ENCODE data around the gene MTCL3.
A peak's percentile ranks its signal among the peaks of the same experiment; 100 is the strongest.

MTCL3 gene

GRCh38 chr6:127520066-127520465 lies 931 bp upstream of the MTCL3 start:
- intact Hi-C loops (cut with micrococcal nuclease) = no loop called here
- peaks cover 13% of the 10 kb centered on the region for H3K4me1 ChIP-seq (ENCODE audit: control insufficient read depth, insufficient read depth, low read length)
- H3K27ac ChIP-seq (ENCODE audit: low read length) = no peak overlapping the region
- no peak overlapping the region for H3K4me3 ChIP-seq (ENCODE audit: low read length)
- DNase-seq = peak in 1 of 2 donors; percentile 46
- H3K27me3 ChIP-seq (ENCODE audit: control insufficient read depth, insufficient read depth, low read length) = peaks cover 57% of the 10 kb centered on the region
- H3K36me3 Mint-ChIP-seq = no peaks in the 10 kb centered on the region
- H3K9me3 ChIP-seq (ENCODE audit: control insufficient read depth, insufficient read depth, low read length) = peaks cover 5% of the 10 kb centered on the region
- peaks cover 50 to 61% of the 10 kb centered on the region in 2 donors for H3K27me3 Mint-ChIP-seq (ENCODE audit: low read depth in 2 of 2)
- 17% methylated on average over 1 of the region's 2 CpGs for WGBS (ENCODE audit: insufficient coverage)
- H3K27ac Mint-ChIP-seq = no peak overlapping the region
- H3K36me3 ChIP-seq (ENCODE audit: control insufficient read depth, insufficient read depth, low read length) = no peaks in the 10 kb centered on the region
- peaks cover 10 to 15% of the 10 kb centered on the region in 2 donors for H3K4me1 Mint-ChIP-seq
- H3K4me3 Mint-ChIP-seq = no peak overlapping the region
- no peak for ATAC-seq
- H3K9me3 Mint-ChIP-seq = peaks cover 2 to 4% of the 10 kb centered on the region in 2 donors
- no peak for TF ChIP-seq CTCF (IDR thresholded peaks at IDR 0.05)

- H3K27me3 Mint-ChIP-seq (ENCODE audit: low read depth in 2 of 2) = peaks cover 53 to 67% of the 10 kb centered on the region in 2 donors
- Histone ChIP-seq H3K27me3 (ENCODE audit: control insufficient read depth, insufficient read depth, low read length) (peaks cover 62% of the 10 kb centered on the region), H3K9me3 (ENCODE audit: control insufficient read depth, insufficient read depth, low read length) (peaks cover 5% of the 10 kb centered on the region), H3K4me1 (ENCODE audit: control insufficient read depth, insufficient read depth, low read length) (peaks cover 20% of the 10 kb centered on the region), H3K27ac (ENCODE audit: low read length) (no peak overlapping the region), H3K36me3 (ENCODE audit: control insufficient read depth, insufficient read depth, low read length) (no peaks in the 10 kb centered on the region), H3K4me3 (ENCODE audit: low read length) (no peak overlapping the region)
- no peak overlapping the region for H3K27ac Mint-ChIP-seq
- H3K36me3 Mint-ChIP-seq = no peaks in the 10 kb centered on the region
- no peak overlapping the region for H3K4me3 Mint-ChIP-seq
- peaks cover 15 to 21% of the 10 kb centered on the region in 2 donors for H3K4me1 Mint-ChIP-seq
- intact Hi-C loops (cut with micrococcal nuclease) = no loop called here
- no peak for ATAC-seq
- H3K9me3 Mint-ChIP-seq = peaks cover 2 to 4% of the 10 kb centered on the region in 2 donors
- 13% methylated on average over 8 of the region's 10 CpGs for WGBS (ENCODE audit: insufficient coverage)
- TF ChIP-seq CTCF (IDR thresholded peaks at IDR 0.05) = no peak
- DNase-seq = no peak
Observed at GRCh38 chr6:127519469-127519785, 292 bp upstream of the MTCL3 start.

- DNase-seq = peak in 1 of 2 donors; percentile 5
- no peak for ATAC-seq
- Mint-ChIP-seq H3K4me3 (no peak overlapping the region), H3K27ac (no peak overlapping the region), H3K4me1 (peaks cover 15 to 21% of the 10 kb centered on the region in 2 donors), H3K36me3 (no peaks in the 10 kb centered on the region), H3K27me3 (ENCODE audit: low read depth in 2 of 2) (peaks cover 50 to 70% of the 10 kb centered on the region in 2 donors), H3K9me3 (peaks cover 2 to 3% of the 10 kb centered on the region in 2 donors)
- Histone ChIP-seq H3K27me3 (ENCODE audit: control insufficient read depth, insufficient read depth, low read length) (peaks cover 66% of the 10 kb centered on the region), H3K4me1 (ENCODE audit: control insufficient read depth, insufficient read depth, low read length) (peaks cover 21% of the 10 kb centered on the region), H3K4me3 (ENCODE audit: low read length) (no peak overlapping the region), H3K9me3 (ENCODE audit: control insufficient read depth, insufficient read depth, low read length) (peaks cover 5% of the 10 kb centered on the region), H3K27ac (ENCODE audit: low read length) (no peak overlapping the region), H3K36me3 (ENCODE audit: control insufficient read depth, insufficient read depth, low read length) (no peaks in the 10 kb centered on the region)
- WGBS (ENCODE audit: insufficient coverage) = 15% methylated on average over 10 of the region's 10 CpGs
- TF ChIP-seq CTCF (IDR thresholded peaks at IDR 0.05) = no peak
- intact Hi-C loops (cut with micrococcal nuclease) = no loop called here
Observed at GRCh38 chr6:127518191-127518709, 885 bp downstream of the MTCL3 start.

GRCh38 chr6:127517693-127518092 lies 1.4 kb downstream of the MTCL3 start:
- no peaks in the 10 kb centered on the region for H3K36me3 Mint-ChIP-seq
- peaks cover 50 to 76% of the 10 kb centered on the region in 2 donors for H3K27me3 Mint-ChIP-seq (ENCODE audit: low read depth in 2 of 2)
- H3K4me3 Mint-ChIP-seq = no peak overlapping the region

More at GRCh38 chr6:127517693-127518092, 1.4 kb downstream of the MTCL3 start:
- Histone ChIP-seq H3K27ac (ENCODE audit: low read length) (no peak overlapping the region), H3K36me3 (ENCODE audit: control insufficient read depth, insufficient read depth, low read length) (no peaks in the 10 kb centered on the region), H3K27me3 (ENCODE audit: control insufficient read depth, insufficient read depth, low read length) (peaks cover 66% of the 10 kb centered on the region), H3K4me3 (ENCODE audit: low read length) (no peak overlapping the region), H3K9me3 (ENCODE audit: control insufficient read depth, insufficient read depth, low read length) (peaks cover 5% of the 10 kb centered on the region), H3K4me1 (ENCODE audit: control insufficient read depth, insufficient read depth, low read length) (peaks cover 21% of the 10 kb centered on the region)
- TF ChIP-seq CTCF (IDR thresholded peaks at IDR 0.05) = no peak
- intact Hi-C loops (cut with micrococcal nuclease) = no loop called here
- H3K27ac Mint-ChIP-seq = no peak overlapping the region
- 78% methylated on average over 2 of the region's 2 CpGs for WGBS (ENCODE audit: insufficient coverage)
- H3K4me1 Mint-ChIP-seq = peaks cover 15 to 21% of the 10 kb centered on the region in 2 donors
- DNase-seq (no peak), ATAC-seq (no peak)
- peaks cover 2 to 3% of the 10 kb centered on the region in 2 donors for H3K9me3 Mint-ChIP-seq
